T-helper 17 cell (primary cell): ENCODE measurements around the gene ACTN1. TPM values are rescaled to one million over a fixed set of nuclear protein-coding genes. Genes with fewer than 3 reads are reported as not detected.

Source experiments
- ATAC-seq: fragments of 150-1000 bp; cut with Tn5 transposase; 2 replicates; pipeline ENCODE4 v1.10.0; 2021; ENCODE audit warnings: mild to moderate bottlenecking, moderate library complexity
- DNase-seq, 3 donors: peaks; one replicate each; pipeline versions ENCODE4 v3.0.0 to v3.0.0-alpha.2; 2020 to 2021
- H3K9me3 ChIP-seq: one replicate; pipeline ENCODE4 v1.7.0; 2013; ENCODE audit warnings: low read length, mild to moderate bottlenecking; ENCODE audit not compliant: control insufficient read depth, poor library complexity, severe bottlenecking
- H3K27ac Mint-ChIP-seq: one replicate; pipeline ENCODE4 v1.8.0; 2022; ENCODE audit warnings: mild to moderate bottlenecking, moderate library complexity, mixed read lengths
- H3K27me3 Mint-ChIP-seq: one replicate; pipeline ENCODE4 v1.8.0; 2022; ENCODE audit warnings: mixed read lengths
- H3K36me3 Mint-ChIP-seq: one replicate; pipeline ENCODE4 v1.8.0; 2022; ENCODE audit warnings: low read depth, mixed read lengths
- H3K4me1 Mint-ChIP-seq: one replicate; pipeline ENCODE4 v1.8.0; 2022; ENCODE audit warnings: mild to moderate bottlenecking, mixed read lengths
- H3K4me3 Mint-ChIP-seq: one replicate; pipeline ENCODE4 v1.8.0; 2022; ENCODE audit warnings: mild to moderate bottlenecking, moderate library complexity, mixed read lengths
- total RNA-seq, 4 donors: library from RNA in 2 of 4; stranded (reverse) in 2 of 4; gene quantifications; one replicate each; pipeline ENCODE4 v1.2.3 and lab custom pipeline; 2022 to 2026

Gene ACTN1
- total RNA-seq, 2 donors from 2014 or later: 36.8 to 88.9 TPM

- H3K27me3 Mint-ChIP-seq: no peaks in the 10 kb centered on the region
- no peak for ATAC-seq
- peak overlapping the region; percentile 74 for H3K4me3 Mint-ChIP-seq
Observed at GRCh38 chr14:68970736-68971135, 8.4 kb downstream of the ACTN1 start.

GRCh38 chr14:68970038-68970612, 9.0 kb downstream of the ACTN1 start:
- Mint-ChIP-seq H3K27ac (peak overlapping the region; percentile 100), H3K4me3 (peak overlapping the region; percentile 74), H3K36me3 (no peaks in the 10 kb centered on the region), H3K4me1 (peaks cover 59% of the 10 kb centered on the region), H3K27me3 (no peaks in the 10 kb centered on the region)
- H3K9me3 ChIP-seq: no peaks in the 10 kb centered on the region
- DNase-seq (peak in 1 of 3 donors; percentile 30), ATAC-seq (peak; percentile 73)

More at GRCh38 chr14:68970736-68971135, 8.4 kb downstream of the ACTN1 start:
- peaks cover 58% of the 10 kb centered on the region for H3K4me1 Mint-ChIP-seq
- no peaks in the 10 kb centered on the region for H3K9me3 ChIP-seq
- no peak for DNase-seq
- peak overlapping the region; percentile 100 for H3K27ac Mint-ChIP-seq
- no peaks in the 10 kb centered on the region for H3K36me3 Mint-ChIP-seq

GRCh38 chr14:68969278-68970033, 9.6 kb downstream of the ACTN1 start:
- Mint-ChIP-seq H3K4me1 (peaks cover 55% of the 10 kb centered on the region), H3K4me3 (peak overlapping the region; percentile 74), H3K27me3 (no peaks in the 10 kb centered on the region), H3K27ac (peak overlapping the region; percentile 100), H3K36me3 (no peaks in the 10 kb centered on the region)
- DNase-seq (no peak), ATAC-seq (no peak)
- H3K9me3 ChIP-seq: no peaks in the 10 kb centered on the region

GRCh38 chr14:68968721-68969120, 10.4 kb downstream of the ACTN1 start:
- Mint-ChIP-seq H3K4me3 (peak overlapping the region; percentile 70), H3K36me3 (no peaks in the 10 kb centered on the region), H3K4me1 (peaks cover 54% of the 10 kb centered on the region), H3K27ac (peak overlapping the region; percentile 100), H3K27me3 (no peaks in the 10 kb centered on the region)
- ATAC-seq (no peak), DNase-seq (no peak)
- no peaks in the 10 kb centered on the region for H3K9me3 ChIP-seq

GRCh38 chr14:68968051-68968450, 11.1 kb downstream of the ACTN1 start:
- H3K9me3 ChIP-seq: no peaks in the 10 kb centered on the region
- DNase-seq (peak in 2 of 3 donors; percentile 33 to 54), ATAC-seq (peak; percentile 92)
- Mint-ChIP-seq H3K4me3 (peak overlapping the region; percentile 83), H3K36me3 (peaks cover under 1% of the 10 kb centered on the region), H3K27ac (peak overlapping the region; percentile 100), H3K27me3 (no peaks in the 10 kb centered on the region), H3K4me1 (peaks cover 54% of the 10 kb centered on the region)

GRCh38 chr14:68967459-68967940, 11.6 kb downstream of the ACTN1 start:
- peaks cover 57% of the 10 kb centered on the region for H3K4me1 Mint-ChIP-seq
- DNase-seq: no peak
- H3K36me3 Mint-ChIP-seq: peaks cover 3% of the 10 kb centered on the region
- no peaks in the 10 kb centered on the region for H3K9me3 ChIP-seq
- ATAC-seq: no peak
- H3K4me3 Mint-ChIP-seq: peak overlapping the region; percentile 83
- H3K27me3 Mint-ChIP-seq: no peaks in the 10 kb centered on the region
- H3K27ac Mint-ChIP-seq: peak overlapping the region; percentile 100

- H3K27me3 Mint-ChIP-seq: no peaks in the 10 kb centered on the region
- DNase-seq: no peak
- H3K4me1 Mint-ChIP-seq: peaks cover 59% of the 10 kb centered on the region
- no peaks in the 10 kb centered on the region for H3K9me3 ChIP-seq
- peak overlapping the region; percentile 65 for H3K4me3 Mint-ChIP-seq
- ATAC-seq: no peak
- H3K36me3 Mint-ChIP-seq: peaks cover 4% of the 10 kb centered on the region
- H3K27ac Mint-ChIP-seq: peak overlapping the region; percentile 100
Observed at GRCh38 chr14:68966872-68967301, 12.2 kb downstream of the ACTN1 start.

GRCh38 chr14:68965261-68965761, 13.8 kb downstream of the ACTN1 start:
- H3K4me3 Mint-ChIP-seq: no peak overlapping the region
- peaks cover 4% of the 10 kb centered on the region for H3K36me3 Mint-ChIP-seq
- H3K4me1 Mint-ChIP-seq: peaks cover 45% of the 10 kb centered on the region
- DNase-seq: no peak
- H3K27ac Mint-ChIP-seq: peak overlapping the region; percentile 100
- H3K27me3 Mint-ChIP-seq: no peaks in the 10 kb centered on the region
- no peak for ATAC-seq
- no peaks in the 10 kb centered on the region for H3K9me3 ChIP-seq

GRCh38 chr14:68964300-68965093, 14.6 kb downstream of the ACTN1 start:
- Mint-ChIP-seq H3K27ac (peak overlapping the region; percentile 100), H3K4me3 (no peak overlapping the region), H3K36me3 (peaks cover 6% of the 10 kb centered on the region), H3K4me1 (peaks cover 39% of the 10 kb centered on the region), H3K27me3 (no peaks in the 10 kb centered on the region)
- DNase-seq (no peak), ATAC-seq (no peak)
- H3K9me3 ChIP-seq: no peaks in the 10 kb centered on the region

GRCh38 chr14:68962681-68963080, 16.4 kb downstream of the ACTN1 start:
- no peak for ATAC-seq
- peaks cover 6% of the 10 kb centered on the region for H3K36me3 Mint-ChIP-seq
- no peaks in the 10 kb centered on the region for H3K27me3 Mint-ChIP-seq
- H3K27ac Mint-ChIP-seq: peak overlapping the region; percentile 39
- H3K9me3 ChIP-seq: no peaks in the 10 kb centered on the region
- no peak for DNase-seq
- H3K4me1 Mint-ChIP-seq: peaks cover 24% of the 10 kb centered on the region
- H3K4me3 Mint-ChIP-seq: no peak overlapping the region

GRCh38 chr14:68961781-68962584, 17.1 kb downstream of the ACTN1 start:
- Mint-ChIP-seq H3K4me3 (no peak overlapping the region), H3K27ac (no peak overlapping the region), H3K36me3 (peaks cover 6% of the 10 kb centered on the region), H3K27me3 (no peaks in the 10 kb centered on the region), H3K4me1 (peaks cover 20% of the 10 kb centered on the region)
- DNase-seq (no peak), ATAC-seq (no peak)
- H3K9me3 ChIP-seq: no peaks in the 10 kb centered on the region

- no peaks in the 10 kb centered on the region for H3K27me3 Mint-ChIP-seq
- no peaks in the 10 kb centered on the region for H3K9me3 ChIP-seq
- DNase-seq: no peak
- H3K4me3 Mint-ChIP-seq: no peak overlapping the region
- H3K4me1 Mint-ChIP-seq: peaks cover 24% of the 10 kb centered on the region
- ATAC-seq: no peak
- H3K36me3 Mint-ChIP-seq: peaks cover 6% of the 10 kb centered on the region
- no peak overlapping the region for H3K27ac Mint-ChIP-seq
Observed at GRCh38 chr14:68961361-68961760, 17.7 kb downstream of the ACTN1 start.
